H1 (cell line): Measurements from ENCODE around the gene MEX3D. TPM values are rescaled to one million over a fixed set of nuclear protein-coding genes. Genes with fewer than 3 reads are reported as not detected.

Source experiments
- CTCF ChIA-PET: fragments of 300-600 bp; sonication (Branson Sonifier 250); formaldehyde crosslinking; loops from one replicate; lab custom pipeline; 2021; ENCODE audit not compliant: partially characterized antibody; lab: Charles Lee
- POLR2A ChIA-PET: fragments of 300-600 bp; sonication (Branson Sonifier 250); formaldehyde crosslinking; loops from one replicate; lab custom pipeline; 2021; ENCODE audit warnings: inconsistent platforms; ENCODE audit not compliant: partially characterized antibody; lab: Charles Lee
- DNase-seq, 2 experiments: peaks; one replicate each; pipeline versions ENCODE4 v3.0.0 to v3.0.0-alpha.2; 2010 to 2022; ENCODE audit warnings: low spot score in 2 of 2, low read depth in 1 of 2, mixed read lengths in 1 of 2
- FAIRE-seq: peaks from 2 replicates; lab custom pipeline; 2011; peaks lifted over from hg19 to GRCh38; lab: Jason Lieb, UNC
- H2AFZ ChIP-seq: 2 replicates; pipeline ENCODE4 v1.8.1; 2012; ENCODE audit warnings: low read length, inconsistent platforms
- H2AK5ac ChIP-seq: 2 replicates; pipeline ENCODE4 v1.6.1; 2013; ENCODE audit warnings: low read depth, low read length
- H2BK120ac ChIP-seq: replicated peaks from 2 replicates; pipeline ENCODE3; 2013; ENCODE audit warnings: low read depth, low read length, inconsistent platforms
- H2BK12ac ChIP-seq: 2 replicates; pipeline ENCODE4 v1.6.1; 2013; ENCODE audit warnings: low read depth, low read length
- H2BK15ac ChIP-seq: 2 replicates; pipeline ENCODE4 v1.6.1; 2013; ENCODE audit warnings: low read length
- H2BK20ac ChIP-seq: 2 replicates; pipeline ENCODE4 v1.6.1; 2013; ENCODE audit warnings: low read length
- H2BK5ac ChIP-seq: 2 replicates; pipeline ENCODE4 v1.6.1; 2013; ENCODE audit warnings: low read depth, low read length
- H3K14ac ChIP-seq: 2 replicates; pipeline ENCODE4 v1.6.1; 2013; ENCODE audit warnings: inconsistent platforms; ENCODE audit not compliant: insufficient read length
- H3K18ac ChIP-seq: 2 replicates; pipeline ENCODE4 v1.6.1; 2013; ENCODE audit warnings: low read length; ENCODE audit errors: extremely low read depth
- H3K23ac ChIP-seq: 2 replicates; pipeline ENCODE4 v1.6.1; 2013; ENCODE audit warnings: inconsistent platforms; ENCODE audit not compliant: insufficient read length
- H3K23me2 ChIP-seq: 2 replicates; pipeline ENCODE4 v1.6.1; 2013; ENCODE audit warnings: low read depth, low read length
- H3K27ac ChIP-seq: 2 replicates; pipeline ENCODE4 v1.6.1; 2011; ENCODE audit warnings: low read depth, low read length, inconsistent platforms
- H3K27me3 ChIP-seq, 4 experiments: replicated peaks in 1 of 4; 1 replicate in 1 of 4; 2 replicates in 3 of 4; pipeline versions ENCODE4 v1.6.1 to v1.8.1; 2011 to 2013; ENCODE audit warnings: low read length in 3 of 4, mild to moderate bottlenecking in 3 of 4, inconsistent platforms in 2 of 4, mixed read lengths in 2 of 4, moderate library complexity in 1 of 4; ENCODE audit not compliant: control insufficient read depth in 3 of 4, insufficient read depth in 3 of 4; ENCODE audit errors: extremely low read depth in 1 of 4
- H3K36me3 ChIP-seq, 4 experiments: 2 replicates each; pipeline versions ENCODE4 v1.6.1 to v1.8.1; 2011 to 2013; ENCODE audit warnings: mild to moderate bottlenecking in 4 of 4, low read length in 3 of 4, moderate library complexity in 2 of 4, control low read depth in 1 of 4, inconsistent platforms in 1 of 4; ENCODE audit not compliant: insufficient read depth in 4 of 4, control insufficient read depth in 2 of 4
- H3K4ac ChIP-seq: replicated peaks from 2 replicates; pipeline ENCODE3; 2013; ENCODE audit warnings: low read length, low read depth, mixed read lengths, inconsistent platforms; ENCODE audit not compliant: insufficient read length
- H3K4me1 ChIP-seq, 4 experiments: replicated peaks in 1 of 4; 1 replicate in 1 of 4; 2 replicates in 3 of 4; pipeline versions ENCODE4 v1.6.1 to v1.8.1; 2011 to 2013; ENCODE audit warnings: low read length in 3 of 4, inconsistent platforms in 2 of 4, mixed read lengths in 1 of 4; ENCODE audit not compliant: insufficient read depth in 4 of 4, control insufficient read depth in 3 of 4
- H3K4me2 ChIP-seq, 2 experiments: 2 replicates each; pipeline versions ENCODE4 v1.6.1 to v1.8.1; 2011 to 2013; ENCODE audit warnings: low read depth in 2 of 2, low read length in 2 of 2, control low read depth in 1 of 2, inconsistent platforms in 1 of 2, mild to moderate bottlenecking in 1 of 2; ENCODE audit not compliant: insufficient read depth in 1 of 2
- H3K4me3 ChIP-seq, 4 experiments: fragments of 200-600, 300-600 bp in 1 of 4; sonication (generic), shearing (Covaris generic), sonication (Bioruptor Twin) in 1 of 4; 2 replicates each; pipeline versions ENCODE4 v1.5.1 to v1.8.1; 2011 to 2016; ENCODE audit warnings: low read length in 4 of 4, low read depth in 3 of 4, control low read depth in 2 of 4, inconsistent platforms in 2 of 4, mild to moderate bottlenecking in 2 of 4, mixed read lengths in 1 of 4, moderate library complexity in 1 of 4; ENCODE audit not compliant: insufficient read depth in 2 of 4; ENCODE audit errors: extremely low read depth in 1 of 4
- H3K56ac ChIP-seq: replicated peaks from 2 replicates; pipeline ENCODE3; 2013; ENCODE audit warnings: low read depth, mild to moderate bottlenecking, mixed read lengths, low read length, inconsistent platforms; ENCODE audit not compliant: insufficient read length
- H3K79me1 ChIP-seq: 2 replicates; pipeline ENCODE4 v1.6.1; 2013; ENCODE audit warnings: low read depth, low read length, control low read depth
- H3K79me2 ChIP-seq, 2 experiments: 2 replicates each; pipeline versions ENCODE4 v1.6.1 to v1.8.1; 2012 to 2013; ENCODE audit warnings: low read length in 2 of 2, mild to moderate bottlenecking in 2 of 2, inconsistent platforms in 1 of 2; ENCODE audit not compliant: insufficient read depth in 2 of 2, control insufficient read depth in 1 of 2
- H3K9ac ChIP-seq, 4 experiments: replicated peaks in 1 of 4; 1 replicate in 1 of 4; 2 replicates in 3 of 4; pipeline versions ENCODE4 v1.6.1 to v1.8.1; 2011 to 2013; ENCODE audit warnings: low read depth in 3 of 4, low read length in 3 of 4, control low read depth in 2 of 4, mild to moderate bottlenecking in 2 of 4, moderate library complexity in 2 of 4, inconsistent platforms in 1 of 4; ENCODE audit errors: extremely low read depth in 1 of 4
- H3K9me3 ChIP-seq, 2 experiments: 2 replicates each; pipeline versions ENCODE4 v1.6.1 to v1.8.1; 2012 to 2013; ENCODE audit warnings: mild to moderate bottlenecking in 2 of 2, moderate library complexity in 2 of 2, control low read depth in 1 of 2, inconsistent platforms in 1 of 2, low read depth in 1 of 2, low read length in 1 of 2, mixed read lengths in 1 of 2; ENCODE audit not compliant: insufficient read depth in 2 of 2
- H4K20me1 ChIP-seq, 2 experiments: replicated peaks in 1 of 2; 2 replicates each; pipeline versions ENCODE3 to v1.8.1; 2011 to 2013; ENCODE audit warnings: inconsistent platforms in 2 of 2, low read length in 2 of 2, mild to moderate bottlenecking in 1 of 2; ENCODE audit not compliant: insufficient read depth in 2 of 2, control insufficient read depth in 1 of 2
- H4K5ac ChIP-seq: 2 replicates; pipeline ENCODE4 v1.6.1; 2013; ENCODE audit warnings: low read length, low read depth, mixed read lengths, inconsistent platforms; ENCODE audit not compliant: insufficient read length
- H4K8ac ChIP-seq: 2 replicates; pipeline ENCODE4 v1.8.0; 2013; ENCODE audit warnings: mild to moderate bottlenecking, moderate library complexity, low read length, inconsistent platforms; ENCODE audit not compliant: insufficient read depth; ENCODE audit errors: extremely low read depth
- H4K91ac ChIP-seq: replicated peaks from 2 replicates; pipeline ENCODE3; 2013; ENCODE audit warnings: low read length, mixed read lengths, inconsistent platforms; ENCODE audit not compliant: insufficient read length
- ASH2L ChIP-seq: fragments of 200-600, 300-600 bp; sonication (generic); IDR thresholded peaks from one replicate; pipeline ENCODE4 v1.7.1; 2017; ENCODE audit warnings: low read length
- BRCA1 ChIP-seq: IDR thresholded peaks from 2 replicates; pipeline ENCODE4 v1.6.1; 2012; ENCODE audit warnings: low read depth, low read length, improper control_type of control experiment
- CBX8 ChIP-seq: fragments of 300-800, 300-1000 bp; sonication (generic); IDR thresholded peaks from 2 replicates; pipeline ENCODE4 v1.7.1; 2016; ENCODE audit warnings: low read depth, low read length, borderline replicate concordance
- CREB1 ChIP-seq: IDR thresholded peaks from 2 replicates; pipeline ENCODE4 v1.6.1; 2012; ENCODE audit warnings: inconsistent platforms
- CTBP2 ChIP-seq: IDR thresholded peaks from 2 replicates; pipeline ENCODE4 v1.7.0; 2011; ENCODE audit warnings: borderline replicate concordance, mild to moderate bottlenecking, moderate library complexity, mixed read lengths, low read length; ENCODE audit not compliant: insufficient read depth, insufficient read length
- GABPA ChIP-seq: IDR thresholded peaks from 2 replicates; pipeline ENCODE4 v1.6.1; 2011; ENCODE audit warnings: mild to moderate bottlenecking, low read length, moderate library complexity, borderline replicate concordance; ENCODE audit not compliant: insufficient read depth
- JUND ChIP-seq: IDR thresholded peaks from 2 replicates; pipeline ENCODE4 v1.6.1; 2011; ENCODE audit warnings: mild to moderate bottlenecking, improper control_type of control experiment, low read length
- KDM5A ChIP-seq: fragments of 200-600 bp; IDR thresholded peaks from 2 replicates; pipeline ENCODE4 v1.7.1; 2012; ENCODE audit warnings: mild to moderate bottlenecking, low read length, inconsistent platforms, mixed read lengths
- NANOG ChIP-seq: IDR thresholded peaks from 2 replicates; pipeline ENCODE4 v1.6.1; 2011; ENCODE audit warnings: low read length, low read depth, mild to moderate bottlenecking, inconsistent platforms; ENCODE audit not compliant: insufficient read depth, poor library complexity, severe bottlenecking
- RAD21 ChIP-seq, 2 experiments: IDR thresholded peaks in 1 of 2; conservative IDR thresholded peaks in 1 of 2; 2 replicates each; pipeline ENCODE4 v1.6.1; 2011; ENCODE audit warnings: low read depth in 2 of 2, low read length in 2 of 2, improper control_type of control experiment in 1 of 2, inconsistent platforms in 1 of 2, mild to moderate bottlenecking in 1 of 2, moderate library complexity in 1 of 2
- SP4 ChIP-seq: IDR thresholded peaks from 2 replicates; pipeline ENCODE4 v1.6.1; 2012; ENCODE audit warnings: low read length, inconsistent platforms
- TAF1 ChIP-seq: IDR thresholded peaks from 2 replicates; pipeline ENCODE4 v1.6.1; 2011; ENCODE audit warnings: mild to moderate bottlenecking, low read depth, low read length
- WGBS, 2 experiments: shearing (Covaris generic) in 1 of 2; methylation state at CpG; one replicate each; pipeline versions ENCODE4 v1.1.6 to v1.1.7; 2013 to 2015; ENCODE audit warnings: low lambda C conversion rate in 2 of 2, mixed read lengths in 2 of 2, inconsistent platforms in 1 of 2, low coverage in 1 of 2, missing lambda C conversion rate in 1 of 2; ENCODE audit not compliant: insufficient replicate concordance in 2 of 2, insufficient coverage in 1 of 2, insufficient read length in 1 of 2; ENCODE audit errors: extremely low coverage in 1 of 2, missing lambda C conversion rate in 1 of 2; 5-methylcytosine and 5-hydroxymethylcytosine counted together
- polyA plus RNA-seq, 7 experiments: library from polyadenylated mRNA; depleted of rRNA in 3 of 7; stranded (reverse) in 5 of 7; unstranded in 2 of 7; fragments of >200 nt in 5 of 7; fragments of 200-250 nt in 2 of 7; gene quantifications; 1 replicate in 5 of 7; 2 replicates in 1 of 7; 4 replicates in 1 of 7; pipeline versions ENCODE4 v1.2.1 to v1.2.3, GENCODE V29; 2011 to 2013; ENCODE audit warnings: missing spikeins in 2 of 7, mixed read lengths in 2 of 7
- total RNA-seq: library from RNA; stranded (reverse); fragmentation: NEBNext Ultra II Directional; extraction: Animal tissue kit (Norgen Biotek cat#: 25700); gene quantifications from 2 replicates; pipeline ENCODE4 v1.2.1, GENCODE V29; 2021
- TF ChIP-seq, protein P1 (sequence below): IDR thresholded peaks from 2 replicates; pipeline ENCODE4 v1.6.1; 2012; ENCODE audit warnings: inconsistent platforms

Gene MEX3D
- total and polyA plus RNA-seq, 2 of the 8 experiments (the other 6 are each of a cell fraction or from before 2014, with no cell fraction given): 20.8 to 78.8 TPM

DNA sequence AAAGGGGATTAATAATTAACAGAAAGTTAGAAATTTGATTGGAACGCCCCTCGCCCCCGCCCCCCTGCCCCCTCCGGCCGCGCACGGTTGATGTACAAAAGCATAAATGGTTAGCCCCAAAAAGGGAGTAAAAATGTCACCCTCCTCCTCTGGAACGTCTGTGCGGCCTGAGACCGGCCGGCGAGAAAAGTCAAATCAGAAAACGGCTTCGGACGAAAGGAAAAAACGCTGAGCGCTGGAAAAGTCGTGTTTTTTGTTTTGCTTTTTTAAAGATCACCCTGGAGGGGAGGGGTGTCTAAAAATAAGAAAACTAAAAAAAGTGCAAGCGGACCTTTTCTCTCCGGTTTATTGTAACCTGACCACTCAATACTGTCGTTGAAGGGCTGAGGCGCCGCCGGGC is 13.2 kb downstream of the MEX3D start:
- Histone ChIP-seq H2BK20ac (no peak overlapping the region), H2BK5ac (no peak overlapping the region), H3K4ac (no peak overlapping the region), H3K18ac (no peak overlapping the region), H4K20me1 (peaks cover 9 to 22% of the 10 kb centered on the region in 2 experiments), H2AFZ (no peak overlapping the region), H3K27ac (no peak overlapping the region), H2BK120ac (no peak overlapping the region), H2BK12ac (no peak overlapping the region), H2BK15ac (no peak overlapping the region), H3K4me2 (no peak overlapping the region), H3K9me3 (no peaks in the 10 kb centered on the region; a peak in 1 of 4 replicates), H3K4me3 (no peak overlapping the region), H3K23me2 (peaks cover 2% of the 10 kb centered on the region; the same call in 1 of the 2 replicates), H2AK5ac (no peak overlapping the region), H3K9ac (no peak overlapping the region), H4K5ac (no peak overlapping the region), H3K14ac (no peak overlapping the region), H3K79me1 (peaks cover 10% of the 10 kb centered on the region), H3K4me1 (no peaks in the 10 kb centered on the region), H3K36me3 (peaks cover 0 to 16% (median 1%) of the 10 kb centered on the region in 4 experiments; a peak in 4 of 8 replicates), H4K91ac (no peak overlapping the region), H3K56ac (no peak overlapping the region), H4K8ac (no peak overlapping the region), H3K79me2 (peaks cover 0 to 11% of the 10 kb centered on the region in 2 experiments; a peak in 2 of 4 replicates), H3K23ac (no peak overlapping the region), H3K27me3 (no peaks in the 10 kb centered on the region)
- POLR2A ChIA-PET: interaction anchor here (0.6 to 1.9 kb wide), 4 partner anchors 8 to 38 kb away, joined by 3 to 6 read pairs (median 4); partner anchors contain the start of gene MBD3
- WGBS, 2 experiments: 92% methylated on average over 24 of the region's 24 CpGs; no CpG with 5 or more reads in 1 of the 2 experiments
- DNase-seq: no peak
- no peak for FAIRE-seq
- CTCF ChIA-PET: no interaction called here
- TF ChIP-seq GABPA: no peak
- no peak for TF ChIP-seq CBX8
- TF ChIP-seq, protein P1, sequence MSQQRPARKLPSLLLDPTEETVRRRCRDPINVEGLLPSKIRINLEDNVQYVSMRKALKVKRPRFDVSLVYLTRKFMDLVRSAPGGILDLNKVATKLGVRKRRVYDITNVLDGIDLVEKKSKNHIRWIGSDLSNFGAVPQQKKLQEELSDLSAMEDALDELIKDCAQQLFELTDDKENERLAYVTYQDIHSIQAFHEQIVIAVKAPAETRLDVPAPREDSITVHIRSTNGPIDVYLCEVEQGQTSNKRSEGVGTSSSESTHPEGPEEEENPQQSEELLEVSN: no peak
- no peak for TF ChIP-seq CREB1
- TF ChIP-seq ASH2L: no peak
- TF ChIP-seq RAD21 (IDR thresholded peaks at IDR 0.05 in 1 of 2, conservative IDR thresholded peaks at IDR 0.05 in 1 of 2; ENCODE audit: low read depth in 2 of 2, low read length in 2 of 2): no peak
- no peak for TF ChIP-seq TAF1
- no peak for TF ChIP-seq CTBP2
- TF ChIP-seq BRCA1: no peak
- TF ChIP-seq SP4: no peak
- no peak for TF ChIP-seq NANOG
- no peak for TF ChIP-seq KDM5A
- TF ChIP-seq JUND: no peak
